ENCODE measurements around the gene UCK2. TPM values are rescaled to one million over a fixed set of nuclear protein-coding genes. Genes with fewer than 3 reads are reported as not detected.

The UCK2 gene
- total and polyA plus RNA-seq, 2 of the 8 experiments (the other 6 are each of a cell fraction or from before 2014, with no cell fraction given): 103 to 109 TPM

- TF ChIP-seq ATF2 (IDR thresholded peaks at IDR 0.05; ENCODE audit: low read length) (no peak), BACH1 (IDR thresholded peaks at IDR 0.05; ENCODE audit: low read length) (no peak), RAD21 (IDR thresholded peaks at IDR 0.05 in 1 of 2, conservative IDR thresholded peaks at IDR 0.05 in 1 of 2; ENCODE audit: low read depth in 2 of 2, low read length in 2 of 2) (no peak)
Observed at GRCh38 chr1:165862448-165862847, 35.0 kb downstream of the UCK2 start (continued).

Data from H1 (cell line).